SK-N-SH (cell line): Measurements from ENCODE around the gene MCC. TPM values are rescaled to one million over a fixed set of nuclear protein-coding genes. Genes with fewer than 3 reads are reported as not detected.

Source experiments
- CHD2 ChIP-seq: fragments of 150-350 bp; IDR thresholded peaks from 2 replicates; pipeline ENCODE4 v1.6.1; 2018; ENCODE audit warnings: low read length; ENCODE audit not compliant: partially characterized antibody
- CTCF ChIP-seq: fragments of 200-600 bp; sonication (generic); IDR thresholded peaks from 2 replicates; pipeline ENCODE4 v1.6.1; 2017; ENCODE audit warnings: antibody characterized with exemption, mild to moderate bottlenecking, moderate library complexity
- EP300 ChIP-seq, 2 experiments: IDR thresholded peaks; 2 replicates each; pipeline versions ENCODE4 v1.4.0 to v1.6.1; 2012; ENCODE audit warnings: borderline replicate concordance in 1 of 2, low read depth in 1 of 2, low read length in 1 of 2
- FOSL2 ChIP-seq: IDR thresholded peaks from 2 replicates; pipeline ENCODE4 v1.4.0; 2012; ENCODE audit warnings: low read depth, mild to moderate bottlenecking, moderate library complexity, borderline replicate concordance
- MEF2A ChIP-seq: IDR thresholded peaks from 2 replicates; pipeline ENCODE4 v1.4.0; 2012; ENCODE audit warnings: low read depth, borderline replicate concordance
- MXI1 ChIP-seq: IDR thresholded peaks from 2 replicates; pipeline ENCODE4 v1.6.1; 2012; ENCODE audit warnings: mild to moderate bottlenecking, low read depth, low read length, improper control_type of control experiment
- NFIC ChIP-seq: IDR thresholded peaks from 2 replicates; pipeline ENCODE4 v1.4.0; 2012; ENCODE audit warnings: borderline replicate concordance
- RAD21 ChIP-seq: IDR thresholded peaks from 2 replicates; pipeline ENCODE4 v1.6.1; 2012; ENCODE audit warnings: mild to moderate bottlenecking, low read length
- REST ChIP-seq: IDR thresholded peaks from 2 replicates; pipeline ENCODE4 v1.6.1; 2012; ENCODE audit warnings: mild to moderate bottlenecking, low read depth, low read length, moderate library complexity
- RXRA ChIP-seq: IDR thresholded peaks from 2 replicates; pipeline ENCODE4 v1.4.0; 2012; ENCODE audit warnings: low read depth, mild to moderate bottlenecking, borderline replicate concordance
- SIN3A ChIP-seq: IDR thresholded peaks from 2 replicates; pipeline ENCODE4 v1.6.1; 2012; ENCODE audit warnings: low read depth, mild to moderate bottlenecking, low read length, moderate library complexity, borderline replicate concordance
- SMC3 ChIP-seq: IDR thresholded peaks from 2 replicates; pipeline ENCODE4 v1.6.1; 2012; ENCODE audit warnings: low read depth, low read length, improper control_type of control experiment
- TAF1 ChIP-seq: IDR thresholded peaks from 2 replicates; pipeline ENCODE4 v1.6.1; 2012; ENCODE audit warnings: low read depth, mild to moderate bottlenecking, low read length, moderate library complexity, borderline replicate concordance
- TCF12 ChIP-seq: IDR thresholded peaks from 2 replicates; pipeline ENCODE4 v1.4.0; 2012
- TEAD4 ChIP-seq: IDR thresholded peaks from 2 replicates; pipeline ENCODE4 v1.4.0; 2012; ENCODE audit warnings: mild to moderate bottlenecking, borderline replicate concordance; ENCODE audit not compliant: insufficient read depth
- USF1 ChIP-seq: IDR thresholded peaks from 2 replicates; pipeline ENCODE4 v1.4.0; 2012; ENCODE audit warnings: low read depth, borderline replicate concordance
- polyA plus RNA-seq, 3 experiments: library from polyadenylated mRNA; depleted of rRNA; stranded (reverse); fragments of >200 nt; gene quantifications; 2 replicates each; pipeline ENCODE4 v1.2.3, GENCODE V29; 2012

MCC gene
- polyA plus RNA-seq, 1 of the 3 experiments (the other 2 are of a cell fraction): 3.6 TPM

- TF ChIP-seq CTCF (no peak), TCF12 (peak; percentile 13; the same call in 1 of the 2 replicates), NFIC (no peak), MXI1 (peak; percentile 4; the same call in 1 of the 2 replicates), SIN3A (peak; percentile 41; the same call in 1 of the 2 replicates), RAD21 (no peak), USF1 (no peak), SMC3 (no peak), REST (peak; percentile 27; the same call in 1 of the 2 replicates), CHD2 (peak; percentile 87), FOSL2 (no peak), EP300 (IDR thresholded peaks at IDR 0.05; ENCODE audit: borderline replicate concordance in 1 of 2, low read depth in 1 of 2, low read length in 1 of 2) (peak; percentile 16 to 67; a peak in 2 of 4 replicates), TAF1 (peak; percentile 81), MEF2A (no peak), TEAD4 (no peak), RXRA (no peak)
Measured at GRCh38 chr5:112976432-112977309, 511.6 kb downstream of the MCC start, which contains the start of gene DCP2 (continued).
